H9 (cell line): ENCODE data around the gene PAGE2B. TPM values are rescaled to one million over a fixed set of nuclear protein-coding genes. Genes with fewer than 3 reads are reported as not detected.

Source experiments
- DNase-seq: peaks from one replicate; pipeline ENCODE4 v3.0.0-alpha.2; 2017
- H2AFZ ChIP-seq: one replicate; pipeline ENCODE4 v1.6.1; 2013; ENCODE audit warnings: mild to moderate bottlenecking, low read length, control low read depth, moderate library complexity
- H2AK5ac ChIP-seq: 2 replicates; pipeline ENCODE4 v1.6.1; 2013; ENCODE audit warnings: low read length, control low read depth, mixed read lengths; ENCODE audit not compliant: insufficient read length
- H2BK120ac ChIP-seq: one replicate; pipeline ENCODE4 v1.6.1; 2013; ENCODE audit warnings: low read depth, mild to moderate bottlenecking, low read length, control low read depth, inconsistent platforms; ENCODE audit not compliant: poor library complexity, severe bottlenecking
- H2BK12ac ChIP-seq: 2 replicates; pipeline ENCODE4 v1.6.1; 2013; ENCODE audit warnings: low read length, control low read depth, mixed read lengths, low read depth; ENCODE audit not compliant: insufficient read length
- H2BK15ac ChIP-seq: 2 replicates; pipeline ENCODE4 v1.6.1; 2013; ENCODE audit warnings: low read depth, low read length, control low read depth
- H2BK20ac ChIP-seq: one replicate; pipeline ENCODE4 v1.6.1; 2013; ENCODE audit warnings: low read depth, mild to moderate bottlenecking, low read length, control low read depth, inconsistent platforms; ENCODE audit not compliant: poor library complexity, severe bottlenecking
- H2BK5ac ChIP-seq: 2 replicates; pipeline ENCODE4 v1.6.1; 2013; ENCODE audit warnings: low read length, control low read depth, mixed read lengths; ENCODE audit not compliant: insufficient read length
- H3K14ac ChIP-seq: 2 replicates; pipeline ENCODE4 v1.6.1; 2013; ENCODE audit warnings: low read length, control low read depth; ENCODE audit not compliant: insufficient read depth
- H3K18ac ChIP-seq: 2 replicates; pipeline ENCODE4 v1.6.1; 2013; ENCODE audit warnings: low read depth, mild to moderate bottlenecking, mixed read lengths, low read length, control low read depth; ENCODE audit not compliant: insufficient read length
- H3K23ac ChIP-seq: 2 replicates; pipeline ENCODE4 v1.6.1; 2013; ENCODE audit warnings: low read length, control low read depth, mixed read lengths, low read depth; ENCODE audit not compliant: insufficient read length
- H3K23me2 ChIP-seq: 2 replicates; pipeline ENCODE4 v1.6.1; 2013; ENCODE audit warnings: low read depth, mild to moderate bottlenecking, mixed read lengths, low read length, control low read depth; ENCODE audit not compliant: insufficient read length, poor library complexity, severe bottlenecking
- H3K27ac ChIP-seq: 2 replicates; pipeline ENCODE4 v1.5.1; 2013; ENCODE audit warnings: low read length, control low read depth, mixed read lengths, low read depth; ENCODE audit not compliant: insufficient read length
- H3K27me3 ChIP-seq: 2 replicates; pipeline ENCODE4 v1.6.1; 2013; ENCODE audit warnings: low read length, control low read depth, inconsistent platforms; ENCODE audit not compliant: insufficient read depth
- H3K4ac ChIP-seq: 2 replicates; pipeline ENCODE4 v1.6.1; 2013; ENCODE audit warnings: low read depth, mild to moderate bottlenecking, control low read depth, inconsistent platforms, low read length, moderate library complexity
- H3K4me1 ChIP-seq: 2 replicates; pipeline ENCODE4 v1.6.1; 2013; ENCODE audit warnings: low read length, control low read depth, inconsistent platforms; ENCODE audit not compliant: insufficient read depth
- H3K4me2 ChIP-seq: 2 replicates; pipeline ENCODE4 v1.6.1; 2013; ENCODE audit warnings: low read length, control low read depth, mixed read lengths; ENCODE audit not compliant: insufficient read length, insufficient read depth
- H3K56ac ChIP-seq: 2 replicates; pipeline ENCODE4 v1.6.1; 2013; ENCODE audit warnings: low read depth, mild to moderate bottlenecking, mixed read lengths, low read length, control low read depth; ENCODE audit not compliant: insufficient read length
- H3K79me1 ChIP-seq: 2 replicates; pipeline ENCODE4 v1.6.1; 2013; ENCODE audit warnings: low read depth, mild to moderate bottlenecking, moderate library complexity, low read length, control low read depth, inconsistent platforms; ENCODE audit not compliant: insufficient read depth, poor library complexity, severe bottlenecking
- H3K79me2 ChIP-seq: 2 replicates; pipeline ENCODE4 v1.6.1; 2013; ENCODE audit warnings: low read length, control low read depth, inconsistent platforms; ENCODE audit not compliant: insufficient read depth
- H3K9ac ChIP-seq: 2 replicates; pipeline ENCODE4 v1.6.1; 2013; ENCODE audit warnings: low read length, control low read depth, mixed read lengths; ENCODE audit not compliant: insufficient read length; ENCODE audit errors: extremely low read depth
- H3K9me3 ChIP-seq: one replicate; pipeline ENCODE4 v1.6.1; 2013; ENCODE audit warnings: low read depth, low read length, inconsistent platforms; ENCODE audit not compliant: control insufficient read depth
- H3T11ph ChIP-seq: one replicate; pipeline ENCODE4 v1.6.1; 2013; ENCODE audit warnings: mild to moderate bottlenecking, low read length, control low read depth, inconsistent platforms
- H4K20me1 ChIP-seq: one replicate; pipeline ENCODE4 v1.6.1; 2013; ENCODE audit not compliant: control insufficient read depth, insufficient read length, insufficient read depth
- H4K5ac ChIP-seq: 2 replicates; pipeline ENCODE4 v1.6.1; 2013; ENCODE audit warnings: low read depth, mild to moderate bottlenecking, mixed read lengths, low read length, control low read depth; ENCODE audit not compliant: insufficient read length
- H4K8ac ChIP-seq: replicated peaks from 2 replicates; pipeline ENCODE4 v1.6.1; 2013; ENCODE audit warnings: low read length, control low read depth, mixed read lengths, low read depth; ENCODE audit not compliant: insufficient read length
- H4K91ac ChIP-seq: 2 replicates; pipeline ENCODE4 v1.6.1; 2013; ENCODE audit warnings: low read depth, mild to moderate bottlenecking, moderate library complexity, mixed read lengths, low read length, control low read depth; ENCODE audit not compliant: insufficient read length
- H3K27ac Mint-ChIP-seq, 3 experiments: 2 replicates in 2 of 3; 3 replicates in 1 of 3; pipeline ENCODE4 v1.8.0; 2020 to 2021; ENCODE audit warnings: mixed read lengths in 3 of 3, mild to moderate bottlenecking in 1 of 3, moderate library complexity in 1 of 3
- H3K27me3 Mint-ChIP-seq: 2 replicates; pipeline ENCODE4 v1.8.0; 2021; ENCODE audit warnings: low read depth, mild to moderate bottlenecking, moderate library complexity, mixed read lengths
- H3K36me3 Mint-ChIP-seq, 3 experiments: 2 replicates in 2 of 3; 3 replicates in 1 of 3; pipeline ENCODE4 v1.8.0; 2020 to 2021; ENCODE audit warnings: low read depth in 3 of 3, mixed read lengths in 3 of 3; ENCODE audit not compliant: insufficient read depth in 1 of 3
- H3K4me1 Mint-ChIP-seq, 2 experiments: 2 replicates each; pipeline ENCODE4 v1.8.0; 2020; ENCODE audit warnings: mixed read lengths in 2 of 2
- H3K4me3 Mint-ChIP-seq, 2 experiments: 2 replicates in 1 of 2; 3 replicates in 1 of 2; pipeline ENCODE4 v1.8.0; 2020 to 2021; ENCODE audit warnings: mild to moderate bottlenecking in 2 of 2, mixed read lengths in 2 of 2, moderate library complexity in 1 of 2
- H3K9me3 Mint-ChIP-seq, 2 experiments: 2 replicates in 1 of 2; 3 replicates in 1 of 2; pipeline ENCODE4 v1.8.0; 2020; ENCODE audit warnings: mild to moderate bottlenecking in 2 of 2, mixed read lengths in 2 of 2, moderate library complexity in 1 of 2
- WGBS: extraction: QIAGEN DNeasy Blood & Tissue Kit; methylation state at CpG from one replicate; pipeline ENCODE4 v1.1.7; 2013; ENCODE audit warnings: missing lambda C conversion rate, low lambda C conversion rate, mixed read lengths; ENCODE audit not compliant: insufficient read length; ENCODE audit errors: extremely low coverage; 5-methylcytosine and 5-hydroxymethylcytosine counted together
- total RNA-seq: library from RNA; stranded (reverse); gene quantifications from 2 replicates; pipeline ENCODE4 v1.2.1, GENCODE V29; 2021
- TF ChIP-seq, protein P1 (sequence below): fragments of 200-600 bp; sonication (generic); conservative IDR thresholded peaks from 3 replicates; pipeline ENCODE4 v1.8.0; 2021; ENCODE audit warnings: antibody characterized with exemption, mild to moderate bottlenecking

PAGE2B gene
- total RNA-seq, 1 experiment from 2014 or later, result not detected

DNA sequence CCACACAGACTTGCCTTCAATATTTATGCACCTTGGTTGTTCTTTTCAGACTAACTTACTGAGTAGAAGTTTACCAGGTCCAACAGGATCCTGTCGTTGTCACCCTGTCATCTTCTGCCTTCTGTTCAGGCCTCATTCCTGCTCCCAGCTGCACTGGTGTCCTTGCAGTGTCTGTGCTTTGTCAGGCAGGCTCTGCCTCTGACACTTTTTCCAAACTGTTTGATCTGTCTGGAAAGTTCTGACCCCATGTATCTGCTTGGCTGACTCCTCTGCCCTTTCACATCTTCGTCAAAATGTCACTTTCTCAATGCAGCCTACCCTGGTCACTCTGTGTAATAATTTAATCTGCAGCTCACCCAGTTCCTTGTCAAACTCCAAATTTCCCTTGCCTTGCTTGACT lies 23.9 kb downstream of the PAGE2B start:
- Histone ChIP-seq H3K27me3 (no peaks in the 10 kb centered on the region), H2BK120ac (no peak overlapping the region), H3K27ac (no peak overlapping the region), H3K4me1 (no peaks in the 10 kb centered on the region), H2BK5ac (no peak overlapping the region), H3K79me1 (no peaks in the 10 kb centered on the region), H3K4me2 (no peak overlapping the region), H2AK5ac (no peak overlapping the region), H3K9me3 (peaks cover 44% of the 10 kb centered on the region), H4K5ac (no peak overlapping the region), H2BK20ac (no peak overlapping the region), H4K8ac (no peak overlapping the region), H4K20me1 (no peaks in the 10 kb centered on the region), H3K79me2 (no peaks in the 10 kb centered on the region), H3K14ac (no peak overlapping the region), H3K18ac (no peak overlapping the region), H3K4ac (no peak overlapping the region), H3T11ph (no peak overlapping the region), H3K23ac (no peak overlapping the region), H2BK12ac (no peak overlapping the region), H2AFZ (no peak overlapping the region), H3K9ac (no peak overlapping the region), H3K56ac (no peak overlapping the region), H2BK15ac (no peak overlapping the region), H4K91ac (no peak overlapping the region), H3K23me2 (no peaks in the 10 kb centered on the region)
- no peaks in the 10 kb centered on the region; a peak in 2 of 7 replicates for H3K36me3 Mint-ChIP-seq
- H3K27ac Mint-ChIP-seq, result no peak overlapping the region
- peaks cover 56 to 79% of the 10 kb centered on the region in 2 experiments for H3K9me3 Mint-ChIP-seq
- TF ChIP-seq, protein P1, sequence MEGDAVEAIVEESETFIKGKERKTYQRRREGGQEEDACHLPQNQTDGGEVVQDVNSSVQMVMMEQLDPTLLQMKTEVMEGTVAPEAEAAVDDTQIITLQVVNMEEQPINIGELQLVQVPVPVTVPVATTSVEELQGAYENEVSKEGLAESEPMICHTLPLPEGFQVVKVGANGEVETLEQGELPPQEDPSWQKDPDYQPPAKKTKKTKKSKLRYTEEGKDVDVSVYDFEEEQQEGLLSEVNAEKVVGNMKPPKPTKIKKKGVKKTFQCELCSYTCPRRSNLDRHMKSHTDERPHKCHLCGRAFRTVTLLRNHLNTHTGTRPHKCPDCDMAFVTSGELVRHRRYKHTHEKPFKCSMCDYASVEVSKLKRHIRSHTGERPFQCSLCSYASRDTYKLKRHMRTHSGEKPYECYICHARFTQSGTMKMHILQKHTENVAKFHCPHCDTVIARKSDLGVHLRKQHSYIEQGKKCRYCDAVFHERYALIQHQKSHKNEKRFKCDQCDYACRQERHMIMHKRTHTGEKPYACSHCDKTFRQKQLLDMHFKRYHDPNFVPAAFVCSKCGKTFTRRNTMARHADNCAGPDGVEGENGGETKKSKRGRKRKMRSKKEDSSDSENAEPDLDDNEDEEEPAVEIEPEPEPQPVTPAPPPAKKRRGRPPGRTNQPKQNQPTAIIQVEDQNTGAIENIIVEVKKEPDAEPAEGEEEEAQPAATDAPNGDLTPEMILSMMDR, result no peak
- H3K4me1 Mint-ChIP-seq, result no peaks in the 10 kb centered on the region
- H3K27me3 Mint-ChIP-seq, result peaks cover 3% of the 10 kb centered on the region
- no CpG with 5 or more reads among the region's 2 CpGs for WGBS
- H3K4me3 Mint-ChIP-seq, result no peak overlapping the region
- DNase-seq, result no peak
